Posterior vena cava (tissue), 2 donors: Measurements from ENCODE around the gene LRRC8D. TPM values are rescaled to one million over a fixed set of nuclear protein-coding genes. Genes with fewer than 3 reads are reported as not detected.
"Not testable (repeated sequence)": the region's sequence is repeated elsewhere in the genome, so short reads cannot be mapped to it uniquely, and the experiment has no call there.

Source experiments
- DNase-seq: peaks from one replicate; pipeline ENCODE4 v3.0.0-alpha.2; 2020; ENCODE audit warnings: low spot score
- intact Hi-C, 2 donors: fragments of 100-400 bp; cut with DNase I; formaldehyde crosslinking; loops; one replicate each; pipeline versions ENCODE4 v1.14.1 to v1.14.2; 2022 to 2023
- total RNA-seq, 2 donors: library from RNA; stranded (reverse); fragmentation: NEBNext Ultra II Directional; extraction: Animal tissue kit (Norgen Biotek cat#: 25700); gene quantifications; one replicate each; pipeline ENCODE4 v1.2.1, GENCODE V29; 2021
- donor health status: DM: yes; HTN: yes; CAD: no.
- donor health status: DM: yes; HTN: yes; CAD: no.

The LRRC8D gene
- total RNA-seq, 2 donors from 2014 or later, result 5.6 to 8.6 TPM

DNA sequence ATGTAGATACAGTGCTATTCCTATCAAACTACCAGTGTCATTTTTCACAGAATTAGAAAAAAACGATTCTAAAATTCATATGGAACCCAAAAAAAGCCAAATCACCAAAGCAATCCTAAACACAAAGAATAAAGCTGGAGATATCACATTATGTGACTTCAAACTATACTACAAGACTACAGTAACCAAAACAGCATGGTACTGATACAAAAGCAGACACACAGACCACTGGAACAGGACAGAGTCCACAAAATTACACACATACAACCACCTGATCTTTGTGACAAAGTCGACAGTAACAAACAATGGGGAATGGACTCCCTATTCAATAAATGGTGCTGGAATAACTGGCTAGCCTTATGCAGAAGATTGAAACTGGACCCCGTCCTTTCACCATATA, 102.7 kb downstream of the LRRC8D start:
- no peak for DNase-seq
- intact Hi-C loops, result no loop called here

DNA sequence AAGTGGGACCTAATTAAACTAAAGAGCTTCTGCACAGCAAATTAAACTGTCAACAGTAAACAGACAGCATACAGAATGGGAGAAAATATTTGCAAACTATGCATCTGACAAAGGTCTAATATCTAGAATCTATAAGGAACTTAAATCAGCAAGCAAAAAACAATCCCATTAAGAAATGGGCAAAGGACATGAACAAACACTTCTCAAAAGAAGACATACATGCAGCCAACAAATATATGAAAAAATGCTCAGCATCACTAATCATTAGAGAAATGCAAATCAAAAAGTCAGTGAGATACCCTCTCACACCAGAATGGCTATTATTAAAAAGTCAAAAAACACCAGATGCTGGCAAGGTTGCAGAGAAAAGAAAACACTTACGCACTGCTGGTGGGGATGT, 103.2 kb downstream of the LRRC8D start:
- intact Hi-C loops, DNase-seq: not testable (repeated sequence)

DNA sequence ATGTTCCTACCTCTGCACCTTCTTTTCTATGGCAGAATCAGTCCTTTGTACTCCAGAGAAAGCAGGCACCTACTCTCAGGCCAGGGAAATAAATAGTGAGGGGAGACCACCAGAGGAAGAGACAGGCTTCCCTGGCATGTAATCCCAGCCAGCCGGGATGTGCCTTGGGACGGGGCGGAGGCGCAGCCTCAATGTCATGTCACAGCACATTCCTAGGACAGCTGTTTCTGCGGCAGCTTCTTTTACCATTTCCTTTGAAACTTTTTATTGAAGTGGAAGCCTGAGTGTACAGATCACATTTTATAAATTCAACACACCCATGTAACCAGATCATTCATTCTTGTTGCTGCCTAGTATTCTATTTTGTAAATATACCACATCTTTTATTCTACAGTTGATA, 106.2 kb downstream of the LRRC8D start:
- DNase-seq, result no peak
- intact Hi-C loops, result no loop called here

DNA sequence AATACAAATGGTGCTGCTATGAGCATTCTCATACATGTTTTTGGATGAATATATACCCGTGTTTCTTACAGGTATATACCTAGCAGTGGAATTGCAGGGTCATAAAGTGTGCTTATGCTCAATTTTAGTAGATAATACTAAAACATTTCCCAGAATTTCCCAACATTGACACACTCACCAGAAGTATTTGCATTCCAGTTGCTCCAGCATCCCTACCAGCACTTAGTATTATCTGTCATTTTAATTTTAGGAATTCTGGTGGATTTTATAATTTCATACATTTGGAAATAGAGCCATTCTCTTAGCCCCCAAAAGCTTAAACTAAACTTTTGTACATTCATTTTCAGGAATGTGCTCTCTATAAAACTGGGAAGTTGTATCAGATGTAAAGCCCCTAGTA, 106.6 kb downstream of the LRRC8D start:
- intact Hi-C loops, result no loop called here
- DNase-seq, result no peak

DNA sequence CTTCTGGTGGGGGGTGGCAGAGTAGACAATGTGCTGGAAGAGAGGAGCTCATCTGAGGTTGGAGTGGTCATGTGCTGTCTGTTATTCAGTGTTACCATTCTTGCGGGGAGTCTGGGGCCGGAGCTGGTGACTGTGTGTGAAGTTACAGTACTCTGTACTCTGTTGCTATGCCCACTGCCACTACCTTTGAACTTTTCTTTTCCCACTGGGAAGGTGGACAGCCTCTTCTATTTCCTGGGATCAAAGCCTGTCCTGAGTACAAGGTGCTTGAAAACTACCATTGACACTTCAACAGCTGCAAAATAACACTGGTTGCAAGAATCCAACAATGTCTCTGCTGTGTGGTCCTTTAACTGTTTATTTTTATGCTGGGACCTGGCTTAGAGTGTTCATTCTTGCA, 107.7 kb downstream of the LRRC8D start:
- intact Hi-C loops, result no loop called here
- no peak for DNase-seq

DNA sequence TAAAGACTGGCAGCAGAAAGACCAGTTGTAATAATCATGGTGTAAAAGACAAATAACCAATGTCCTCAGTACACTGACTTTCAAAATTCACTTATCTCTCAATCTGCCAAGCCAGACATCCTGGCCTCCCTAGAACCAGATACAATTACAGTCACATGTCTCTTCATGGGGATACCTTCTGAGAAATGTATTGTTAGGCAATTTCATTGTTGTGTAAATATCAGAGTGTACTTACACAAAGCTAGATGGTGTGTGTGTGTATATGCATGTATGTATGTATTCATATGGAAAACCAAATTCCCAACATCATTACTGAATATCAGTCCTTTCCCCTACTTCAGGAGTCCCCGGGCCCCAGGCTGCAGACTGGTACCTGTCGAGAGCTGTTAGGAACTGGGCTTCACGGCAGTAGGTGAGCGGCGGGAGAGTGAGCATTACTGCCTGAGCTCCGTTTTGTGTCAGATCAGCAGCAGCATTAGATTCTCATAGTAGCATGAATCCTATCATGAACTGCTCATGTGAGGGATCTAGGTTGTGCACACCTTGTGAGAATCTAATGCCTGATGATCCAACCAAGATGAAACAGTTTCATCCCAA, 108.7 kb downstream of the LRRC8D start:
- intact Hi-C loops, result loop anchor here in 1 of 2 donors (1.0 kb wide), 1 partner anchor 31 kb away; no protein-coding TSS in a partner anchor
- no peak for DNase-seq

DNA sequence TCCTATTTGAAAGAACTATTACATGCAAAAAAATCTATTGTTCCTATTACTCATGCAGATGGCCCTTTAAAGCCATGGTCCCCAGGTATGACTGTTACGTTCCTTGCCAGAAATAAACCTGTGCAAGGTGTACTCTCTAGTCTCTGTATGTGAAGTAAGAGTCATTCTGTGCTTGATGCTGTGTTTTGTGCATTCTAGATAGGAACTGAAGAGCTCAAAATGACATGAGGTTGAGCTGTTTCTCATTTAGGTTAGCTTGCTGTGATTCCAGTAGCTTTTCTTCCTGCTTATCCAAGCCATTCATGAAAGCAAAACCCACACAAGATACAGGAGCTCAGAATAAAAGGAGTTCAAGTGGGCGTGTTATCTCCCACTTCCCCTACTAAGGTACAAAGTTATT, 109.7 kb downstream of the LRRC8D start:
- DNase-seq, result no peak
- intact Hi-C loops, result no loop called here

DNA sequence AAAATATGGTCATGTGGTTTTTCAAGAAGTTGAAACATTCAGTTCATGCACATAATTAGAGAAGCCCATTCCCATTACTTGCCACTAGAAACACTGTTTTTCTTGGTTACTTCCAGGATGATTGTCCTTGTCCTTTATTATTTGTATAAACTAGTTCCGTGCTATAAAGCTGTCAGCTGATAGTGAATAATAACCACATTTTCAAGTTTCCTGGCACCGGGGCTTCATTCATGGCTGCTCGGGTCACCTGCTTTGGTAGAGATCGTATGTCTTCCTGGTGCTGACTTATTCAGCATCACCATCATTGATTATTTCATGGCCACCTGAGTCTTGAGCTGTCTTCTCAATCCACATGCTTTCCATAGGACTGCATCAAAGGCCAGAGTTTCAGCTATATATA, 111.1 kb downstream of the LRRC8D start:
- no peak for DNase-seq
- intact Hi-C loops, result no loop called here

DNA sequence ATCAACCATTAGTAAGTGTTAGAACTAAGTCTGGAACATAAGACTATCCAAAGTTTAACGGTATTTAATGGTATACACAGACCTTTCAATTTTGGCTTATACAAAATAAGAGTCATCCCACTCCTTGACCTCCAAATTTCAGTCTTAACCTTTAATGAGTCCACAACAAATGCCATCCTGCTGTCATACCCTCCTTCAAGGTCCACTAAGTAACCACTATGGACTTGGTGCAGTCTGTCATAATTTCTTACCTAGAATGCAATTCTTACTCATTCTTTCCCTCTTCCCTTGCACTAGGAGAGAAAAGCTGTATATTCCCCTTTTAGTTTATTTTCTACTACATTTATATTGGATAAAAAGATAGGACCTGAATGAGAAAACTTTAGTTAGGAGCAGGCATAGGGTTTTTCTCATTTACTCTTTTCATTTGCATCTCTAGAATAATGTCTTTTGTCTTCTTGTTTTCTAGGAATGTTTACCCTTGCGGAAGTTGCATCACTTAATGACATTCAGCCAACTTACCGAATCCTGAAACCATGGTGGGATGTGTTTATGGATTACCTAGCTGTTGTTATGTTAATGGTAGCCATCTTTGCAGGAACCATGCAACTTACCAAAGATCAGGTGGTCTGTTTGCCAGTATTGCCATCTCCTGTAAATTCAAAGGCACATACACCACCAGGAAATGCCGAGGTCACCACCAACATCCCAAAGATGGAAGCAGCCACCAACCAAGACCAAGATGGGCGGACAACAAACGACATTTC, 111.9 kb downstream of the LRRC8D start:
- intact Hi-C loops, result no loop called here
- DNase-seq, result no peak

DNA sequence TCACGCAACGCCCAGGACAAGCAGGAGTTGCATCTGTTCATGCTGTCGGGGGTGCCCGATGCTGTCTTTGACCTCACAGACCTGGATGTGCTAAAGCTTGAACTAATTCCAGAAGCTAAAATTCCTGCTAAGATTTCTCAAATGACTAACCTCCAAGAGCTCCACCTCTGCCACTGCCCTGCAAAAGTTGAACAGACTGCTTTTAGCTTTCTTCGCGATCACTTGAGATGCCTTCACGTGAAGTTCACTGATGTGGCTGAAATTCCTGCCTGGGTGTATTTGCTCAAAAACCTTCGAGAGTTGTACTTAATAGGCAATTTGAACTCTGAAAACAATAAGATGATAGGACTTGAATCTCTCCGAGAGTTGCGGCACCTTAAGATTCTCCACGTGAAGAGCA, 113.6 kb downstream of the LRRC8D start:
- intact Hi-C loops, result no loop called here
- no peak for DNase-seq

DNA sequence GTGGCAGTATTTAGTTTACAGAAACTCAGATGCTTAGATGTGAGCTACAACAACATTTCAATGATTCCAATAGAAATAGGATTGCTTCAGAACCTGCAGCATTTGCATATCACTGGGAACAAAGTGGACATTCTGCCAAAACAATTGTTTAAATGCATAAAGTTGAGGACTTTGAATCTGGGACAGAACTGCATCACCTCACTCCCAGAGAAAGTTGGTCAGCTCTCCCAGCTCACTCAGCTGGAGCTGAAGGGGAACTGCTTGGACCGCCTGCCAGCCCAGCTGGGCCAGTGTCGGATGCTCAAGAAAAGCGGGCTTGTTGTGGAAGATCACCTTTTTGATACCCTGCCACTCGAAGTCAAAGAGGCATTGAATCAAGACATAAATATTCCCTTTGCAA, 114.4 kb downstream of the LRRC8D start:
- intact Hi-C loops, result no loop called here
- DNase-seq, result no peak

DNA sequence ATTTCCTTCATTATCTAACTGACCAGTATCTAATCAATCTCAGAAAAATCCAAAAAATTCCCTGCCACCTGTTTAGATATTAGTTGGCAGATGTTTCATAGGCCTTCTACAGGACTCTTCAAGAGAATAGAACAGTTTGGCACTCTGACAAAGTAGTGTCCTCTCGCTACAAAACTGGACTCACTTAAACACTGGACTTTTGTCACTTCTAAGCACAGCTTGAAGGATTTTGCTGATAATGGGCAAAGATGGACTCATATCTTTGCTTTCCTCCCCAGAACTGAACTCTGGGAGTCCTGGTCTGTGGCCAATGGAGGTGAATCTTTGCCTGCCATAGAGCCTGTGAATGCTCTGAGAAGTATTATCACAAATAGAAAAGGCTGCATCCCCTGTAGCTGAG, 115.9 kb downstream of the LRRC8D start:
- DNase-seq, result no peak
- intact Hi-C loops, result no loop called here

DNA sequence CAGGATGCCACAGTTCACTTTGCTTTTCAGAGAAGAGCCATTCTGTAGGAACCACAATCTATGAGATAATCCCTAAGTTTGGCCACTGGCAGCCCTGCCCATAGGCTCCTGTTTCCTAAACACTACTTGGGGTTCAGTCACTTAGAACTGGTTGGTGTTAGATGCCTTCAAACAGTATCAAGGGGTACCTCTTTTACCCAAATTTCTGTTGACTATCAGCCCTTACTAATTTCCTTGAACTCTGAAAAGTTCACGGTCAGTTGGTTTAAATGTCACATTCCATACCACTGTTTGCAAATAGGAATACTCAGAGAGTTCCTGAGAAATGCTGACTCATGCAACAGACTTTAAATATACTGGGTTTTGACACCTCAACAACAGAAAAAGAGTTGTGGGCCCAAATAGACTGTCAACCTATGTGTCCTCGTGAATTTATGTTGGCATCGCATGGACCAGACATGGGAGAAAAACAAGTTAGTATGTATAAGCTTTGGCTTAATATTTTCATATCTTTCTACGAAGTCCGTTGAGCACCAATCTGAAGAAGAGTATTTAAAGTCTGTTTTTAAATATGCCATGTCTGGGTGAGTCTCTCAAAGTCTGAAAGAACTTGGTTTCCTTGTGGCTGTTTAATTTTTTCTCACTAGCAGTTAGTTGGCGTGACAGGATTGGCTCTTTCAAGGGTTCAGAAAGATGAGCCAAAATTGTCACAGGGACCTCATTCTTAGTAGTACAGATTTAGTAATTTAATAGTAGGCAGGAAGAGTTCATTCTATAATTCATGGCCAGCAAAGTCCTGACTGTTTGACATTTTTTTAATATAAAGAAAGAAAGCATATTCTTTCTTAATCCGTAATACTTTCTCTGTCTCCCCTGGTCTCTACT, 117.6 kb downstream of the LRRC8D start:
- DNase-seq, result no peak
- intact Hi-C loops, result no loop called here

DNA sequence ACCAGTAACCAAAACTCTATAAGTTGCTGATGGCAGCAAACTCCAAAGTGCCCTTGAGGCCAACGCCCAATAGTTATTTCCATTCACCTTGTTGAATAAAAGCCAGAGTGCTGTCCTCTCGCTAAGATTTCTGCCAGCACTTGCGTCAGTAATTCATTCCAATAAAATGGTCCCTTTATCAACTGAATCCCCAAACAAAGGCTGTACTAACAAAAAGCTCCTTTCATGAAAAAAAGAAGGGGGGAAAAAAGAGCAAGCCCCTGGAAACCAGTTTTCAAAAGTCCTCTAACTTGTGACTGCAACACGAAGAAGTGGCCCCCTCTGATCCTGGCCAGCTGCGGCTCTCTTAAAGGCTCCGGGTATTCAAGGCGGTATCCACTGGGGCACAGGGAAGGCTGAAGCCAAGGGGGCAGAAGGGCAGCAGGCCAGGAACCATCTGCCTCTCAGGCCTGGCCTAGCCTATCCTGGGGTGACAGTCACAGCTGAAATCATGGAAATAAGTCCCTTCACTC, 118.3 kb downstream of the LRRC8D start:
- no peak for DNase-seq
- intact Hi-C loops, result no loop called here

DNA sequence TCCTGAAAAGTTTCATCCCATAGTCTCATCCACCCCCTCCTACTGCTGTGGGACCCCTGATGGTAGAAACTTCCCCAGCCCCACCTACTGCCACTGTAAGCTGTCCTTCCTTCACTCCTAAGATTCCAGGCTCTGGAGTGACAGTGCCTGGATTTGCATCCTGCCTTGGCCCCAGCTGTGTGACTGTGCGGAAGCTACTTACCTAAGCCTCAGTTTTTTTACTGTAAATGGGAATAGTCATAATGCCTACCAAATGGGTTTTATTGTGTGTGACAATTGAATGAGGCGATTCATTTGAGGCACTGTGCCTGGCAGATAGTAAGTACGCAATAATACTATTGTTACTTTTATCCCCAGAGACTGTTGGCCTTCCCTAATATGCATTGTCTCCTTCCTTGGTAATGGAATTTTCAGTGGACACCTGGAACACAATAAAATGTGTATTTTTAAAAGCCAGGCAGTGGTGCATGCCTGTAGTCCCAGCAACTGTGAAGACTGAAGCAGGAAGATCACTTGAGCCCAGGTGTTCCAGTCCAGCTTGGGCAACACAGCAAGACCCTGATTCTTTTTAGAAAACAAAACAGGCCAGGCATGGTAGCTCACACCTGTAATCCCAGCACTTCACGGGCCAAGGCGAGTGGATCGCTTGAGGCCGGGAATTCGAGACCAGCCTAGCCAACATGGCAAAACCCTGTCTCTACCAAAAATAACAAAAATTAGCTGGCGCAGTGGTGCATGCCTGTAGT, 119.0 kb downstream of the LRRC8D start:
- no peak for DNase-seq
- intact Hi-C loops, result no loop called here

DNA sequence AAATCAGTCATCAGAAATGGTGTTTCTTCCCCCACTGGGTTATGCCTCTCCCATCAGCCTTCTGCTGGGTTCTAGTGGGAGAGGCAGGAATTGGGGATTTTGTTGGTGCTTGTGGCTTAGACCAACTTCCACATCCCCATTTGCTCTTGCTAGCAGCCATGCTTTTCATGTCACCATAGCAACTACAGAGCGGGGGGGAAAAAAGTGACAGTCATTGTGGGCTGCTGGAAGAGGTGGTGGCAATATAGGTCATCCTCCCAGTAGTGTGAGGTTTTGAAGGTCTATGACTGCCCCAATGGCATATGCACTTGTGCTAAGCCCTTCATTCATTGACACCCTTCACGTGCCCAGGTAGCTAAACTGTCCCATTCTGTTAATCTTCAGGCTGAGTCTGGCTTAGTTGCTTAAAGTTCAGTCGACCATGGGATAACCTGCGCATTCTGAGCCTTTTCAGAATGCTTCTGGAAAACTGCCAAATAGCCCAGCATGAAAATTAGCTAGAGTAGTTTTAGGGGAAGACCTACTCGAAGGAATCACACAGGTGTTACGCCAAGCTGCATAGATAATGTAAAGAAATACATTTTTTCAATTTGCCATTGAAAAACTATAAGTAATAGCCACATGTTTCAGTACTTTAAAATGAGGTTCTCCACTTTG, 120.4 kb downstream of the LRRC8D start:
- DNase-seq, result no peak
- intact Hi-C loops, result no loop called here

DNA sequence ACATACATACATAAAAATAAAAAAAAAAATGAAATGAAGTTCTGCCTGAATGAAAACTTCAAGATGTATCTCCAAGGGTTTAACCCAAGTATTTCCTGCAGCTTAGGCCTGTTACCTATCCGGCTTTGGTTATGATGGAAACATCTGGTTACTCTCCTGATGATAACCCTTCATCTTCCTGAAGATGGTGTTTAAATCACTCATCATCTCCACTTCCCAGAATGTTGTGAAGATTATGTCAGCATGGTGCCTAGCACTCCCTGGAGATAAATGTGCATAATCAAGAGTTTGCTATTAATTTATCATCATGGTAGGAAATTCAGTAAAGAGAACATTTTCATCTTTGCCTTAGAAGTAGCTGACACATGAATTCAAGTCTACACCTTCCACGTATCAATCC, 121.2 kb downstream of the LRRC8D start:
- intact Hi-C loops, result no loop called here
- no peak for DNase-seq

DNA sequence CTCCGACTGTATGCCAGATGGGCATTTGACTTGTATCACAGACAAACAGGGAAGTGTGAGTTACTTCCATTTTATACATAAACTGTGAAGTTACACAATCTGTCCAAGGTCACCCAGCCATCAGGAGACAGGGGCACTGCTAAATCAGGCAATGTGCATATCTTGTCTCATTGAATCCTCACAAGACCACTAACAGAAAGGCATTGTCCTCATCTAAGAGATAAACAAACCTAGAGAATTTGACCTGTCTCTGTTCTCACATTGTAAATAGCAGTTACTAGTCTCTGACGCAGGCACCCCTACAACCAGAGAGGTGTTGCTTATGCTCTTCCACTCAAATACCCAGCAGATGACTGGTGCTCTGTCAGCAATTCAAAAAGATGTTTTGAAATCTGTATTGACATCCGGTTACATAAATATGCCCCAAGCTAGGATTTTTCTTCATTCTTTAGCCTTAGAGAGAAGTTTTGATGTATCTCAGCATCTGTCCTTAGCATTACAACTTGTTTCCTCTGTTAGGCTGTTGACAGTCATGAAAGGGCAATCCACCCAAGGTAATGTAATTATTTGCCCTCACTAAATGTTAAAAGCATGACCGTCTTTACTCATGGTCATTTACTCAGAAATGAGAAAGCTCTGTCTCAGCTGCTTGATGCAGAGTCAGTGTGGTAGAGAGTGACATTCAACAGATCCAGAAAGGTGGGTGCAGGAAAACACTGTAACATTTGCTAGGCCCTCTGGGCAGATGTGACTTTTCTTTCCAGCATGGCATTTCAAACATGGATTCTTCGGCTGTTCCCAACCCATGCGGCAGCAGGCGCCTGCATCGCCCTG, 122.2 kb downstream of the LRRC8D start:
- intact Hi-C loops, result no loop called here
- DNase-seq, result no peak
